Endothelial cell of umbilical vein (primary cell): ENCODE results near the gene GPX8. TPM values are rescaled to one million over a fixed set of nuclear protein-coding genes. Genes with fewer than 3 reads are reported as not detected.

Experiments used
- BruUV-seq: library from RNA; stranded (reverse); fragments of 400-500 nt; replicated peaks from 2 replicates; lab custom pipeline; 2021; lab: Mats Ljungman, UMichigan
- CTCF ChIA-PET: fragments of 300-600, 350-600 bp; sonication (Branson Sonifier 250); formaldehyde crosslinking; loops from one replicate; lab custom pipeline; 2021; ENCODE audit warnings: antibody characterized with exemption, inconsistent platforms; lab: Charles Lee
- POLR2A ChIA-PET: fragments of 300-600, 350-600 bp; sonication (Branson Sonifier 250); formaldehyde crosslinking; loops from one replicate; lab custom pipeline; 2021; ENCODE audit warnings: antibody characterized with exemption, inconsistent platforms; lab: Charles Lee
- DNase-seq: peaks from one replicate; pipeline ENCODE4 v3.0.0-alpha.2; 2011; ENCODE audit warnings: low read depth, low spot score
- FAIRE-seq: peaks from 2 replicates; lab custom pipeline; 2011; peaks lifted over from hg19 to GRCh38; lab: Jason Lieb, UNC
- H2AFZ ChIP-seq: 2 replicates; pipeline ENCODE4 v1.6.0; 2012; ENCODE audit warnings: low read depth, low read length, control low read depth, inconsistent platforms
- H3K27ac ChIP-seq: 2 replicates; pipeline ENCODE4 v1.5.1; 2011; ENCODE audit warnings: low read depth, mild to moderate bottlenecking, control low read depth, low read length, moderate library complexity; ENCODE audit not compliant: insufficient read depth
- H3K27me3 ChIP-seq, 2 experiments: 2 replicates each; pipeline versions ENCODE4 v1.6.0 to v1.6.1; 2011; ENCODE audit warnings: low read length in 2 of 2, mixed read lengths in 1 of 2; ENCODE audit not compliant: control insufficient read depth in 2 of 2, insufficient read depth in 2 of 2
- H3K36me3 ChIP-seq, 2 experiments: 2 replicates in 1 of 2; 3 replicates in 1 of 2; pipeline ENCODE4 v1.5.1; 2011; ENCODE audit warnings: low read length in 2 of 2, mild to moderate bottlenecking in 1 of 2, moderate library complexity in 1 of 2; ENCODE audit not compliant: control insufficient read depth in 2 of 2, insufficient read depth in 2 of 2; ENCODE audit errors: extremely low read depth in 1 of 2
- H3K4me1 ChIP-seq: 3 replicates; pipeline ENCODE4 v1.5.1; 2011; ENCODE audit warnings: mild to moderate bottlenecking, low read length; ENCODE audit not compliant: control insufficient read depth, insufficient read depth; ENCODE audit errors: extremely low read depth
- H3K4me2 ChIP-seq: 2 replicates; pipeline ENCODE4 v1.6.1; 2011; ENCODE audit warnings: low read length, control low read depth, mixed read lengths; ENCODE audit not compliant: insufficient read depth
- H3K4me3 ChIP-seq, 3 experiments: fragments of 200-600 bp in 1 of 3; sonication (generic), shearing (Covaris generic) in 1 of 3; replicated peaks in 1 of 3; 2 replicates each; pipeline ENCODE4 v1.5.1; 2011 to 2016; ENCODE audit warnings: control low read depth in 3 of 3, low read length in 3 of 3, mild to moderate bottlenecking in 2 of 3, inconsistent platforms in 1 of 3, low read depth in 1 of 3, moderate library complexity in 1 of 3; ENCODE audit not compliant: insufficient read depth in 1 of 3
- H3K79me2 ChIP-seq: 2 replicates; pipeline ENCODE4 v1.6.0; 2012; ENCODE audit warnings: low read length, inconsistent platforms; ENCODE audit not compliant: control insufficient read depth, insufficient read depth
- H3K9ac ChIP-seq: replicated peaks from 2 replicates; pipeline ENCODE3; 2011; ENCODE audit warnings: low read length, control low read depth; ENCODE audit not compliant: insufficient read depth; ENCODE audit errors: extremely low read depth
- H3K9me1 ChIP-seq: replicated peaks from 3 replicates; pipeline ENCODE4 v1.6.0; 2011; ENCODE audit warnings: mild to moderate bottlenecking, low read length; ENCODE audit not compliant: control insufficient read depth, insufficient read depth; ENCODE audit errors: extremely low read depth
- H3K9me3 ChIP-seq: replicated peaks from 2 replicates; pipeline ENCODE4 v1.5.1; 2012; ENCODE audit warnings: low read length, inconsistent platforms; ENCODE audit not compliant: control insufficient read depth, insufficient read depth
- H4K20me1 ChIP-seq: replicated peaks from 2 replicates; pipeline ENCODE3; 2011; ENCODE audit warnings: mild to moderate bottlenecking, low read length; ENCODE audit not compliant: control insufficient read depth, insufficient read depth; ENCODE audit errors: extremely low read depth
- MAX ChIP-seq: IDR thresholded peaks from 2 replicates; pipeline ENCODE4 v1.6.1; 2011; ENCODE audit not compliant: insufficient read depth, insufficient read length
- dilution Hi-C: fragments of 300-500 bp; cut with MboI; formaldehyde crosslinking; loops from one replicate; pipeline ENCODE4 v1.15.0; 2019; ENCODE audit warnings: low sequenced_read_pairs; ENCODE audit not compliant: extremely low pct_ligation_motif_present
- intact Hi-C: fragments of 100-400 bp; cut with micrococcal nuclease; formaldehyde crosslinking; loops from one replicate; pipeline ENCODE4 v1.10.0; 2022
- polyA plus RNA-seq, 4 experiments: library from polyadenylated mRNA; depleted of rRNA in 3 of 4; stranded (reverse) in 3 of 4; unstranded in 1 of 4; fragments of >200 nt; gene quantifications; 2 replicates each; pipeline versions ENCODE4 v1.2.1 to v1.2.3, GENCODE V29; 2011 to 2012; ENCODE audit warnings: missing spikeins in 1 of 4
- total RNA-seq: library from RNA; stranded (reverse); gene quantifications from 2 replicates; pipeline ENCODE4 v1.2.3, GENCODE V29; 2021
- TF ChIP-seq, protein P1 (sequence below), 2 donors: IDR thresholded peaks; 1 replicate in 1 of 2; 2 replicates in 1 of 2; pipeline ENCODE4 v1.5.1; 2011; ENCODE audit warnings: low read length in 2 of 2, mild to moderate bottlenecking in 2 of 2, moderate library complexity in 2 of 2, control low read depth in 1 of 2, inconsistent platforms in 1 of 2, low read depth in 1 of 2; ENCODE audit not compliant: insufficient read depth in 1 of 2; ENCODE audit errors: extremely low read depth in 1 of 2

GPX8 gene
- total and polyA plus RNA-seq, 2 donors (not counting 3 experiments of a cell fraction or from before 2014, with no cell fraction given): 60.1 to 147 TPM

- Histone ChIP-seq H3K9me3 (no peaks in the 10 kb centered on the region), H3K4me2 (peak overlapping the region; percentile 85), H3K36me3 (no peaks in the 10 kb centered on the region), H3K4me3 (peak overlapping the region in 2 of 3 experiments; percentile 28 to 46), H3K27me3 (peaks cover 31 to 39% of the 10 kb centered on the region in 2 experiments), H4K20me1 (no peaks in the 10 kb centered on the region), H3K9me1 (no peaks in the 10 kb centered on the region), H3K79me2 (no peaks in the 10 kb centered on the region), H3K27ac (no peak overlapping the region), H3K4me1 (peaks cover 21% of the 10 kb centered on the region), H2AFZ (peak overlapping the region; percentile 27), H3K9ac (no peak overlapping the region)
- CTCF ChIA-PET: interaction anchor here (0.6 to 1.8 kb wide), 21 partner anchors 10 to 766 kb away, joined by 3 to 12 read pairs (median 3); partner anchors contain the start of genes DHX29 and GPX8
- dilution Hi-C loops: no loop called here
- BruUV-seq: no TSS peak
- DNase-seq (peak; percentile 79), FAIRE-seq (peak; percentile 74)
- POLR2A ChIA-PET: no interaction called here
- TF ChIP-seq MAX: no peak
- TF ChIP-seq, protein P1, sequence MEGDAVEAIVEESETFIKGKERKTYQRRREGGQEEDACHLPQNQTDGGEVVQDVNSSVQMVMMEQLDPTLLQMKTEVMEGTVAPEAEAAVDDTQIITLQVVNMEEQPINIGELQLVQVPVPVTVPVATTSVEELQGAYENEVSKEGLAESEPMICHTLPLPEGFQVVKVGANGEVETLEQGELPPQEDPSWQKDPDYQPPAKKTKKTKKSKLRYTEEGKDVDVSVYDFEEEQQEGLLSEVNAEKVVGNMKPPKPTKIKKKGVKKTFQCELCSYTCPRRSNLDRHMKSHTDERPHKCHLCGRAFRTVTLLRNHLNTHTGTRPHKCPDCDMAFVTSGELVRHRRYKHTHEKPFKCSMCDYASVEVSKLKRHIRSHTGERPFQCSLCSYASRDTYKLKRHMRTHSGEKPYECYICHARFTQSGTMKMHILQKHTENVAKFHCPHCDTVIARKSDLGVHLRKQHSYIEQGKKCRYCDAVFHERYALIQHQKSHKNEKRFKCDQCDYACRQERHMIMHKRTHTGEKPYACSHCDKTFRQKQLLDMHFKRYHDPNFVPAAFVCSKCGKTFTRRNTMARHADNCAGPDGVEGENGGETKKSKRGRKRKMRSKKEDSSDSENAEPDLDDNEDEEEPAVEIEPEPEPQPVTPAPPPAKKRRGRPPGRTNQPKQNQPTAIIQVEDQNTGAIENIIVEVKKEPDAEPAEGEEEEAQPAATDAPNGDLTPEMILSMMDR (IDR thresholded peaks at IDR 0.05; ENCODE audit: extremely low read depth in 1 of 2, insufficient read depth in 1 of 2, low read depth in 1 of 2, low read length in 2 of 2): peak; percentile 60 to 70
- intact Hi-C loops: loop anchor here (2.0 to 5.0 kb wide), 4 partner anchors 61 to 750 kb away; partner anchors contain the start of genes CCNO, DHX29 and MTREX
These were observed 12.3 kb downstream of the GPX8 start for GRCh38 chr5:55172051-55172899.
